ENCODE results near the gene NOTUM.
A peak's percentile ranks its signal among the peaks of the same experiment; 100 is the strongest.
"Not testable (repeated sequence)": the region's sequence is repeated elsewhere in the genome, so short reads cannot be mapped to it uniquely, and the experiment has no call there.

NOTUM gene

DNA sequence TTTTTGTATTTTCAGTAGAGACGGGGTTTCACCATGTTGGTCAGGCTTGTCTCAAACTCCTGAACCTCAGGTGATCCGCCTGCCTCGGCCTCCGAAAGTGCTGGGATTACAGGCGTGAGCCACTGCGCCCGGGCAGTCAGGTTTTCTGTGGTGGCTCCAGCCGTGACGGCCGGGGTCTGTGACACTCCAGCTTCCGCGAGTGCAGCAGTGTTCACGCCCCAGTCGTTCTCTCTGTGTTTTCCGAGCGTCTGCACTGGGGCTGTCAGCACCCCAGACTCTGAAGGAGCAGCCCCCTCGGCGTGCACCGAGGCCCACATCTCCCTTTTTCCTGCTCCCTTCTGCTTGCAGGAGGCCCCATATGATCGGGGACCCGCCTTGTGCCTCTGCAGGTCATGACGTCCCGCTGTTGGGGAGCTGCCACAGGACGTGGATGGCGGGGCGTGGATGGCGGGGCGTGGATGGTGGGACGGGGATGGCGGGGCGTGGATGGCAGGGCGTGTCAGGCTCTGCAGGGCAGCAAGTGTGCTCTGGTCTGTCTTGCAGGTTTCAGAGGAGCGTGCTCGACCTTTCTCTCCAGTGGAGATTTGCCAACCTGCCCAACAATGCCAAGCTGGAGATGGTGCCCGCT is 22.1 kb upstream of the NOTUM start:
- DNase-seq (ENCODE audit: low spot score): no peak
- TF ChIP-seq, protein P1, sequence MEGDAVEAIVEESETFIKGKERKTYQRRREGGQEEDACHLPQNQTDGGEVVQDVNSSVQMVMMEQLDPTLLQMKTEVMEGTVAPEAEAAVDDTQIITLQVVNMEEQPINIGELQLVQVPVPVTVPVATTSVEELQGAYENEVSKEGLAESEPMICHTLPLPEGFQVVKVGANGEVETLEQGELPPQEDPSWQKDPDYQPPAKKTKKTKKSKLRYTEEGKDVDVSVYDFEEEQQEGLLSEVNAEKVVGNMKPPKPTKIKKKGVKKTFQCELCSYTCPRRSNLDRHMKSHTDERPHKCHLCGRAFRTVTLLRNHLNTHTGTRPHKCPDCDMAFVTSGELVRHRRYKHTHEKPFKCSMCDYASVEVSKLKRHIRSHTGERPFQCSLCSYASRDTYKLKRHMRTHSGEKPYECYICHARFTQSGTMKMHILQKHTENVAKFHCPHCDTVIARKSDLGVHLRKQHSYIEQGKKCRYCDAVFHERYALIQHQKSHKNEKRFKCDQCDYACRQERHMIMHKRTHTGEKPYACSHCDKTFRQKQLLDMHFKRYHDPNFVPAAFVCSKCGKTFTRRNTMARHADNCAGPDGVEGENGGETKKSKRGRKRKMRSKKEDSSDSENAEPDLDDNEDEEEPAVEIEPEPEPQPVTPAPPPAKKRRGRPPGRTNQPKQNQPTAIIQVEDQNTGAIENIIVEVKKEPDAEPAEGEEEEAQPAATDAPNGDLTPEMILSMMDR (IDR thresholded peaks at IDR 0.05; ENCODE audit: borderline replicate concordance, control extremely low read depth, extremely low read depth, insufficient read depth, missing control alignments): no peak
- in situ Hi-C loops (cut with MboI; ENCODE audit: low sequenced_read_pairs, unreplicated experiment): no loop called here

DNA sequence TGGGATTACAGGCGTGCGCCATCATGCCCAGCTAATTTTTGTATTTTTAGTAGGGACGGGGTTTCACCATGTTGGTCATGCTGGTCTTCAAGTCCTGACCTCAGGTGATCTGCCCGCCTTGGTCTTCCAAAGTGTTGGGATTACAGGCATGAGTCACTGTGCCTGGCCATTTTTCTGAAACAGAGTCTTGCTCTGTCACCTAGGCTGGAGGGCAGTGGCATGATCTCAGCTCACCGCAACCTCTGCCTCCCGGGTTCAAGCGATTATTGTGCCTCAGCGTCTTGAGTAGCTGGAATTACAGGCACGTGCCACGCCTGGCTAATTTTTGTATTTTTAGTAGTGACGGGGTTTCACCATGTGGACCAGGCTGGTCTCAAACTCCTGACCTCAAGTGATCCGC is 20.5 kb upstream of the NOTUM start:
- in situ Hi-C loops (cut with MboI; ENCODE audit: low sequenced_read_pairs, unreplicated experiment); DNase-seq (ENCODE audit: low spot score): not testable (repeated sequence)

DNA sequence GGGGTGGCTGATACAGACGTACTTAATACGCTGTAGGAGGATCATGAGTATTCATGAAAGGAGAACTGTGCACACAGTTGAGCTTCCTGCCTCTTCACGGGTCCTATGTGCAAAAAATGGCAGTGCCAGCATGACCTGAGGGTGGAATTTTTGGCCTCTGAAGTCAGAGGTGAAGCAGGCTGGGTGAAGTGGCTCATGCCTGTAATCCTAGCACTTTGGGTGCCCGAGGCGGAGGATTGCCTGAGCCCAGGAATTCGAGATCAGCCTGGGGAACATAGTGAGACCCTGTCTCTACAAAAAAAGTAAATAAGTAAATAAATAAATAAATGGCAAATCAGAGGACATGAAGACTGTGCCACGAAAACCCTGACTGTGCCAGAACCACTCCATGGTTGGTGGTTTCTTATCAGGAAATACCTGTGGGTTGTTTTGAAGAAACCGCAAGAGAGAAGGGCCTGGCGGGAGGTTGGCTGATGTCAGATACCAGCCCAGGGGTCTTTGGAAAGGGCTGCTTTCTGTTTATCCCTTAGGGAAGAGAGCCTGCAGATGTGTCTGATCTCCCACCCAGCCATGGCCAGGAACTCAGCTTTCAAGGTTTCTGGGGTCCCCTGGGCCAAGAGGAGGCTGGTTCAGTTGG is 19.8 kb upstream of the NOTUM start:
- in situ Hi-C loops (cut with MboI; ENCODE audit: low sequenced_read_pairs, unreplicated experiment): no loop called here
- TF ChIP-seq, protein P1 (IDR thresholded peaks at IDR 0.05; ENCODE audit: borderline replicate concordance, control extremely low read depth, extremely low read depth, insufficient read depth, missing control alignments): no peak
- no peak for DNase-seq (ENCODE audit: low spot score)

DNA sequence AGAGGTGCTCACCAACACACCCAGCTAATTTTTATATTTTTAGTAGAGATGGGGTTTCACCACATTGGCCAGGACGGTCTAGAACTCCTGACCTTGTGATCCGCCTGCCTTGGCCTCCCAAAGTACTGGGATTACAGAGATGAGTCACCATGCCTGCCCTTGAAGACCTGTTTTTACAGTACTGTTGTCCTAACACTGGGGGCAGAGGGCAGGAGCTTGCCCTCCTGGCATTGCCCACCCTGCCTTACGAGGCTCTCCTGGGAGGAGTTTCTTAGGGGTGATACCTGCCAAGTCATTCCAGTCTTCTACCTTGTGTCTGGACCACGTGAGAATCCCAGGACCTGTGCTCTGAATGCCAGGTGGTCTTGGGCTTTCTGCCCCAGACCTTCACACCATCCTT is 19.1 kb upstream of the NOTUM start:
- in situ Hi-C loops (cut with MboI; ENCODE audit: low sequenced_read_pairs, unreplicated experiment): no loop called here
- TF ChIP-seq, protein P1 (IDR thresholded peaks at IDR 0.05; ENCODE audit: borderline replicate concordance, control extremely low read depth, extremely low read depth, insufficient read depth, missing control alignments): no peak
- DNase-seq (ENCODE audit: low spot score): no peak

DNA sequence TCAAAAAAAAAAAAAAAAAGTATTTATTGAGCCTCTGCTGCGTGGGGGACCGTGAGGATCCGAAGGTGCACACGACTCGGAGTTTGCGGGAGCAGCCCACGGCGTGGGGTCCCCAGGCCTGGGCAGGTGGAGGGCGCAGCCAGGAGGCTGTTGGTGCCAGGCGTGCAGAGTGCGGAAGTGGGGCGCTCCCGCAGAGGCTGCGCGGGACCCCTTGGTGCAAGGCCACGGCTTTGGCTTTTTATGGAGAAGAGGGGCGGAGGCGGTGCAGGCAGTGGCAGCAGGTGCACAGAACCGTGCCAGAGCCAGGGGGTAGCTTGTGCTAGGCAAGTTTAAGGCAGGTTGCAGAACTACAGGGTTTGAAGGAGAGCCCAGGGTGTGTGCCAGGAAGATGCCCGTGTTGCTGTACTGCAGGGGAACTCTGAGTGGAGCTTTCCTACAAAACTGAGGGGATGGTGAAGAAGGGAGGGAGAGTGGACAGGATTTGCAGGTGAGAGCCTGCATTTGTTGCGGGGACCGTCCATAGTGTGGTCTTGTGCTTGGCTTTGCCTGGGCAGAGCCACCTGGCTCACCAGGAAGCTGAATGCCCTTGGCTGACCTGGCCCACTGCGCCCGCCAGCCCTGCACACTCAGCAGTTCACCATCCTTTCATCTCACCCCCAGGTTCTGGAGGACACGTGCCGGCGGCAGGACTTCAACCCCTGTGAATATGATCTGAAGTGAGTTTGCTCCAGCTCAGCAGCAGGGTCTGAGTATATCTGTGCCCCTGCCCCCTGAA is 17.7 kb upstream of the NOTUM start:
- in situ Hi-C loops (cut with MboI; ENCODE audit: low sequenced_read_pairs, unreplicated experiment): no loop called here
- TF ChIP-seq, protein P1 (IDR thresholded peaks at IDR 0.05; ENCODE audit: borderline replicate concordance, control extremely low read depth, extremely low read depth, insufficient read depth, missing control alignments): no peak
- DNase-seq (ENCODE audit: low spot score): no peak

DNA sequence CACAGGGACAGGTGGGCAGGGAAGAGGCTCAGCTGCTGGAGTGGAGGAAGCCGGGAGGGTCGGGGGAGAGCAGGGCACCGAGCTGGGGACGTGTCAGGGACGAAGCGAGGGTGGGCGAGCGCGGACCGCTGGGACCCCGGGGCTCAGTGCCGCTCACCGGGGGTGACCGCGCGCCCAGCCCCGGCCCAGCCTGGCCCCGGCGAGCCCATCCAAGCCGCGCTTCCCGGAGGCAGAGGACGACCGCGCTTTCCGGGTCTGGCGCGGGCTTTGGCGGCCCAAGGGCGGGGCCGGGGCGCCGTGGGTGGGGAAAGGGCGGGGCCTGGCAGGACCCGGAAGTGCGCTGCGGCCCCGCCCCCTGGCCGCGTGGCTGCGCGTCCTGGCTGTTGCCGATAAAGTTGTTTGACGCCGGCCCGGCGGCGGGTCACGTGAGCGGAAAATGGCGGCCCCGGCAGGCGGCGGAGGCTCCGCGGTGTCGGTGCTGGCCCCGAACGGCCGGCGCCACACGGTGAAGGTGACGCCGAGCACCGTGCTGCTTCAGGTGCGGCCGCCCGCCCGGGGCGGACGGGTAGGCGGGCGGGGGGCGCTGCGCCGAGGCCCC is 16.3 kb upstream of the NOTUM start, which contains the start of gene ASPSCR1:
ASPSCR1 (plus strand) TSS at position 419 of the 598 bp plus-strand sequence; CDS start at position 437, 18 bp downstream.
- peak; percentile 96 for DNase-seq (ENCODE audit: low spot score)
- in situ Hi-C loops (cut with MboI; ENCODE audit: low sequenced_read_pairs, unreplicated experiment): no loop called here
- TF ChIP-seq, protein P1 (IDR thresholded peaks at IDR 0.05; ENCODE audit: borderline replicate concordance, control extremely low read depth, extremely low read depth, insufficient read depth, missing control alignments): no peak

Data from GM13976 (cell line).